EH (cell line): ENCODE data around the gene PNMA1.
A peak's percentile ranks its signal among the peaks of the same experiment; 100 is the strongest.
"Not testable (repeated sequence)": the region's sequence is repeated elsewhere in the genome, so short reads cannot be mapped to it uniquely, and the experiment has no call there.

ENCODE experiments used
- DNase-seq: peaks from one replicate; pipeline ENCODE4 v3.0.0-alpha.2; 2015; ENCODE audit warnings: low read depth

Gene PNMA1

GRCh38 chr14:73717266-73717665 lies 3.1 kb upstream of the PNMA1 start:
- peak; percentile 65 for DNase-seq

- no peak for DNase-seq
Observed at GRCh38 chr14:73715707-73716106, 1.5 kb upstream of the PNMA1 start.

GRCh38 chr14:73714656-73715081 lies 485 bp upstream of the PNMA1 start:
- DNase-seq: no peak

GRCh38 chr14:73713206-73713802 lies 880 bp downstream of the PNMA1 start:
- no peak for DNase-seq

GRCh38 chr14:73712540-73713180 lies 1.5 kb downstream of the PNMA1 start:
- peak; percentile 46 for DNase-seq

GRCh38 chr14:73712071-73712506 lies 2.1 kb downstream of the PNMA1 start:
- peak; percentile 48 for DNase-seq

GRCh38 chr14:73710737-73711136 lies 3.4 kb downstream of the PNMA1 start:
- DNase-seq: no peak

GRCh38 chr14:73709904-73710469 lies 4.2 kb downstream of the PNMA1 start:
- no peak for DNase-seq

- DNase-seq: not testable (repeated sequence)
Observed at GRCh38 chr14:73708076-73708475, 6.1 kb downstream of the PNMA1 start.

- DNase-seq: no peak
Observed at GRCh38 chr14:73700325-73700724, 13.9 kb downstream of the PNMA1 start.

GRCh38 chr14:73696466-73697400 lies 17.5 kb downstream of the PNMA1 start:
- peak; percentile 84 for DNase-seq

GRCh38 chr14:73695997-73696396 lies 18.2 kb downstream of the PNMA1 start:
- no peak for DNase-seq

GRCh38 chr14:73695082-73695481 lies 19.1 kb downstream of the PNMA1 start:
- DNase-seq: no peak

- no peak for DNase-seq
Observed at GRCh38 chr14:73694083-73694482, 20.1 kb downstream of the PNMA1 start.

- DNase-seq: no peak
Observed at GRCh38 chr14:73686901-73687300, 27.3 kb downstream of the PNMA1 start.

- no peak for DNase-seq
Observed at GRCh38 chr14:73685328-73685727, 28.9 kb downstream of the PNMA1 start.

- no peak for DNase-seq
Observed at GRCh38 chr14:73684627-73685026, 29.6 kb downstream of the PNMA1 start.

- DNase-seq: no peak
Observed at GRCh38 chr14:73680821-73681220, 33.4 kb downstream of the PNMA1 start.

- no peak for DNase-seq
Observed at GRCh38 chr14:73678698-73679097, 35.5 kb downstream of the PNMA1 start.

- no peak for DNase-seq
Observed at GRCh38 chr14:73674986-73675385, 39.2 kb downstream of the PNMA1 start.

- DNase-seq: no peak
Observed at GRCh38 chr14:73667854-73668253, 46.3 kb downstream of the PNMA1 start.

GRCh38 chr14:73666583-73666982 lies 47.6 kb downstream of the PNMA1 start:
- no peak for DNase-seq
